Hepatocyte (in vitro differentiated cells): Measurements from ENCODE around the gene DNER.

Experiments used
- EZH2 ChIP-seq: fragments of 200-600 bp; sonication (generic); IDR thresholded peaks from 2 replicates; pipeline ENCODE4 v1.6.1; 2016; ENCODE audit warnings: antibody characterized with exemption, mild to moderate bottlenecking, borderline replicate concordance
- EZH2phosphoT487 ChIP-seq: fragments of 200-600 bp; sonication (generic); IDR thresholded peaks from one replicate; pipeline ENCODE4 v1.6.1; 2018; ENCODE audit warnings: antibody characterized with exemption, mild to moderate bottlenecking, low read depth, moderate library complexity; ENCODE audit not compliant: unreplicated experiment, severe bottlenecking
- TF ChIP-seq, protein P1 (sequence below): fragments of 200-600 bp; sonication (generic); IDR thresholded peaks from 2 replicates; pipeline ENCODE4 v1.5.1; 2016; ENCODE audit warnings: antibody characterized with exemption, mild to moderate bottlenecking; ENCODE audit not compliant: poor library complexity

DNA sequence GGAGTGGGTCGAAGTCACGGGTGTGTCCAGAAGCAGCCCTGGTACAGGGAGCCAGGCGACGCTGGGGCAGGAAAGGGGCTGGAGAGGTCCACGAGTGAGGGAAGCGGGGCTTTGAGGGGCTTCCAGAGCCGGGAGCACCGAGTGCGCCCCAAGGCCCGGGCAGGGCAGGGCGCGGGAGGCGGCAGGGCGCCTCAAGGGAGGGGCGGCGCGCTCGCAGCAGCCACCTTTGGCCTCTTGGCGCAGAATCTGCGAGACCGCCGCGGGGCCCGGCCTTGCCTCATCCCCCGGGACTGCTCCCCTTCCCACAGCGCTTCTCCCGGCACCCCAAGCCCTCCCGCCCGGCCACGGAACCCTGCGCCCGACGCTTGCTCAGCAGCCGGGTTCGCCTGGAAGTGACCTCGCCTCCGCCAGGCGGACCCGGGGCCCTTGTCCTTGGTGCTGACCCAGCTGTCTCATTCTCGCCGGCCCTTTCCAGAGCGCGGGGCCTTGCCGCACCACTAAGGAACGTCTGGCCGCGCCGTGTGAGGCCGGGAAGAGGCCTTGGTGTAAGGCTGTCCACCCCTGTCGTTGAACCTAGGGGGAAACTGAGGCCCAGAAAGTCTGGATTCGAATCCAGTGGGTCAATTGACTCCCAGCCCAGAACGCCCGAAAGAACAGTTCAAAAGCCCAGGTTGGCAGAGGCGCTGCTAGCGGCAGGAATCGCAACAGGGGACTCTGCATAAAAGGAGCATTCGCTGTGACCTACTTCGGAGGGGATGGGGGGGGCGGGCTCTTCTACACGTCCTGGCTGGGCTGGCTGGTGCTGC, 584 bp upstream of the DNER start:
- TF ChIP-seq, protein P1, sequence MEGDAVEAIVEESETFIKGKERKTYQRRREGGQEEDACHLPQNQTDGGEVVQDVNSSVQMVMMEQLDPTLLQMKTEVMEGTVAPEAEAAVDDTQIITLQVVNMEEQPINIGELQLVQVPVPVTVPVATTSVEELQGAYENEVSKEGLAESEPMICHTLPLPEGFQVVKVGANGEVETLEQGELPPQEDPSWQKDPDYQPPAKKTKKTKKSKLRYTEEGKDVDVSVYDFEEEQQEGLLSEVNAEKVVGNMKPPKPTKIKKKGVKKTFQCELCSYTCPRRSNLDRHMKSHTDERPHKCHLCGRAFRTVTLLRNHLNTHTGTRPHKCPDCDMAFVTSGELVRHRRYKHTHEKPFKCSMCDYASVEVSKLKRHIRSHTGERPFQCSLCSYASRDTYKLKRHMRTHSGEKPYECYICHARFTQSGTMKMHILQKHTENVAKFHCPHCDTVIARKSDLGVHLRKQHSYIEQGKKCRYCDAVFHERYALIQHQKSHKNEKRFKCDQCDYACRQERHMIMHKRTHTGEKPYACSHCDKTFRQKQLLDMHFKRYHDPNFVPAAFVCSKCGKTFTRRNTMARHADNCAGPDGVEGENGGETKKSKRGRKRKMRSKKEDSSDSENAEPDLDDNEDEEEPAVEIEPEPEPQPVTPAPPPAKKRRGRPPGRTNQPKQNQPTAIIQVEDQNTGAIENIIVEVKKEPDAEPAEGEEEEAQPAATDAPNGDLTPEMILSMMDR, result no peak
- TF ChIP-seq EZH2phosphoT487 (no peak), EZH2 (no peak)
